Caco-2 (cell line): Measurements from ENCODE around the gene ESR2. TPM values are rescaled to one million over a fixed set of nuclear protein-coding genes. Genes with fewer than 3 reads are reported as not detected.

ENCODE experiments used
- BruUV-seq: library from RNA; stranded (reverse); fragments of 400-500 nt; replicated peaks from 2 replicates; lab custom pipeline; 2021; lab: Mats Ljungman, UMichigan
- CTCF ChIA-PET: fragments of 300-600 bp; sonication (Branson Sonifier 250); formaldehyde crosslinking; loops from one replicate; lab custom pipeline; 2022; ENCODE audit warnings: antibody characterized with exemption; lab: Charles Lee
- POLR2A ChIA-PET: fragments of 300-600 bp; sonication (Branson Sonifier 250); formaldehyde crosslinking; loops from one replicate; lab custom pipeline; 2022; ENCODE audit warnings: antibody characterized with exemption; lab: Charles Lee
- DNase-seq, 2 experiments: peaks; one replicate each; pipeline versions ENCODE4 v3.0.0 to v3.0.0-alpha.2; 2020 to 2022
- H3K27me3 ChIP-seq: replicated peaks from 2 replicates; pipeline ENCODE4 v1.6.0; 2011; ENCODE audit warnings: low read length; ENCODE audit not compliant: control insufficient read depth, insufficient read depth
- H3K36me3 ChIP-seq: 2 replicates; pipeline ENCODE4 v1.5.1; 2011; ENCODE audit warnings: low read length; ENCODE audit not compliant: control insufficient read depth, insufficient read depth
- H3K4me1 ChIP-seq: fragments of 250-450 bp; sonication (Bioruptor Pico); 2 replicates; pipeline ENCODE4 v1.5.1; 2020; ENCODE audit warnings: mild to moderate bottlenecking
- H3K4me3 ChIP-seq: 2 replicates; pipeline ENCODE4 v1.5.1; 2011; ENCODE audit warnings: low read depth, mild to moderate bottlenecking, control low read depth, low read length
- H3K9me3 ChIP-seq: fragments of 250-450 bp; sonication (Bioruptor Pico); 2 replicates; pipeline ENCODE4 v1.5.1; 2020; ENCODE audit warnings: mild to moderate bottlenecking, moderate library complexity
- H3K27ac Mint-ChIP-seq: one replicate; pipeline ENCODE4 v1.8.0; 2022; ENCODE audit warnings: mixed read lengths; ENCODE audit not compliant: unreplicated experiment
- H3K27me3 Mint-ChIP-seq: one replicate; pipeline ENCODE4 v1.8.0; 2022; ENCODE audit warnings: mixed read lengths; ENCODE audit not compliant: insufficient read depth, unreplicated experiment
- H3K36me3 Mint-ChIP-seq: one replicate; pipeline ENCODE4 v1.8.0; 2022; ENCODE audit warnings: mild to moderate bottlenecking, mixed read lengths; ENCODE audit not compliant: insufficient read depth, unreplicated experiment
- H3K4me1 Mint-ChIP-seq: one replicate; pipeline ENCODE4 v1.8.0; 2022; ENCODE audit warnings: low read depth, mixed read lengths; ENCODE audit not compliant: unreplicated experiment
- H3K4me3 Mint-ChIP-seq: one replicate; pipeline ENCODE4 v1.8.0; 2022; ENCODE audit warnings: mild to moderate bottlenecking, moderate library complexity, mixed read lengths; ENCODE audit not compliant: unreplicated experiment
- H3K9me3 Mint-ChIP-seq: one replicate; pipeline ENCODE4 v1.8.0; 2022; ENCODE audit warnings: mixed read lengths; ENCODE audit not compliant: unreplicated experiment
- CTCF ChIP-seq, 2 experiments: fragments of 200-600 bp in 1 of 2; IDR thresholded peaks; 1 replicate in 1 of 2; 2 replicates in 1 of 2; pipeline versions ENCODE4 v1.5.1 to v1.8.0; 2011 to 2022; ENCODE audit warnings: antibody characterized with exemption in 1 of 2, control low read depth in 1 of 2, inconsistent platforms in 1 of 2, low read depth in 1 of 2, low read length in 1 of 2, mild to moderate bottlenecking in 1 of 2, moderate library complexity in 1 of 2; ENCODE audit not compliant: insufficient read depth in 1 of 2, severe bottlenecking in 1 of 2, unreplicated experiment in 1 of 2
- intact Hi-C: fragments of 100-400 bp; cut with micrococcal nuclease; formaldehyde crosslinking; loops from one replicate; pipeline ENCODE4 v1.10.0; 2022; ENCODE audit not compliant: unreplicated experiment
- total RNA-seq: library from RNA; stranded (reverse); gene quantifications from 2 replicates; pipeline ENCODE4 v1.2.3, GENCODE V29; 2022

The ESR2 gene
- total RNA-seq, 1 experiment from 2014 or later, result 0.23 TPM

GRCh38 chr14:64272019-64272418, 22.2 kb downstream of the ESR2 start:
- intact Hi-C loops, result no loop called here
- DNase-seq, result no peak
- Histone ChIP-seq H3K9me3 (no peaks in the 10 kb centered on the region), H3K36me3 (no peaks in the 10 kb centered on the region), H3K4me3 (no peak overlapping the region), H3K4me1 (no peaks in the 10 kb centered on the region), H3K27me3 (no peaks in the 10 kb centered on the region)
- Mint-ChIP-seq H3K4me3 (no peak overlapping the region), H3K27me3 (peaks cover 3% of the 10 kb centered on the region), H3K9me3 (no peaks in the 10 kb centered on the region), H3K27ac (no peak overlapping the region), H3K4me1 (no peaks in the 10 kb centered on the region), H3K36me3 (no peaks in the 10 kb centered on the region)
- TF ChIP-seq CTCF (IDR thresholded peaks at IDR 0.05; ENCODE audit: insufficient read depth in 1 of 2, low read depth in 1 of 2, low read length in 1 of 2, severe bottlenecking in 1 of 2, unreplicated experiment in 1 of 2), result no peak
- ChIA-PET POLR2A (no interaction called here), CTCF (no interaction called here)
- BruUV-seq, result no TSS peak

- Mint-ChIP-seq H3K27ac (no peak overlapping the region), H3K4me1 (no peaks in the 10 kb centered on the region), H3K27me3 (peaks cover 3% of the 10 kb centered on the region), H3K36me3 (no peaks in the 10 kb centered on the region), H3K9me3 (no peaks in the 10 kb centered on the region), H3K4me3 (no peak overlapping the region)
- POLR2A ChIA-PET, result no interaction called here
- no TSS peak for BruUV-seq
- no peak for TF ChIP-seq CTCF (IDR thresholded peaks at IDR 0.05; ENCODE audit: insufficient read depth in 1 of 2, low read depth in 1 of 2, low read length in 1 of 2, severe bottlenecking in 1 of 2, unreplicated experiment in 1 of 2)
- CTCF ChIA-PET, result no interaction called here
- no peak for DNase-seq
- no peaks in the 10 kb centered on the region for H3K27me3 ChIP-seq
- no peaks in the 10 kb centered on the region for H3K4me1 ChIP-seq
- H3K9me3 ChIP-seq, result no peaks in the 10 kb centered on the region
- intact Hi-C loops, result no loop called here
- no peak overlapping the region for H3K4me3 ChIP-seq
- H3K36me3 ChIP-seq, result no peaks in the 10 kb centered on the region
These were observed 27.9 kb downstream of the ESR2 start for GRCh38 chr14:64266239-64266638.

GRCh38 chr14:64265222-64265621, 28.9 kb downstream of the ESR2 start:
- CTCF ChIA-PET, result interaction anchor here (1.3 kb wide), 1 partner anchor 38 kb away, joined by 4 read pairs; no protein-coding TSS in a partner anchor

More at GRCh38 chr14:64265222-64265621, 28.9 kb downstream of the ESR2 start:
- Mint-ChIP-seq H3K36me3 (no peaks in the 10 kb centered on the region), H3K27me3 (peaks cover 3% of the 10 kb centered on the region), H3K9me3 (no peaks in the 10 kb centered on the region), H3K27ac (no peak overlapping the region), H3K4me3 (no peak overlapping the region), H3K4me1 (no peaks in the 10 kb centered on the region)
- no peak for TF ChIP-seq CTCF (IDR thresholded peaks at IDR 0.05; ENCODE audit: insufficient read depth in 1 of 2, low read depth in 1 of 2, low read length in 1 of 2, severe bottlenecking in 1 of 2, unreplicated experiment in 1 of 2)
- POLR2A ChIA-PET, result no interaction called here
- Histone ChIP-seq H3K27me3 (no peaks in the 10 kb centered on the region), H3K9me3 (no peaks in the 10 kb centered on the region), H3K4me1 (no peaks in the 10 kb centered on the region), H3K4me3 (no peak overlapping the region), H3K36me3 (no peaks in the 10 kb centered on the region)
- no peak for DNase-seq
- intact Hi-C loops, result no loop called here
- no TSS peak for BruUV-seq
